Activated CD4-positive, alpha-beta memory T cell treated with anti-CD3 and anti-CD28 coated beads for 36 hours (primary cell): ENCODE data around the gene CREB3L1. TPM values are rescaled to one million over a fixed set of nuclear protein-coding genes. Genes with fewer than 3 reads are reported as not detected.
"Not testable (repeated sequence)": the region's sequence is repeated elsewhere in the genome, so short reads cannot be mapped to it uniquely, and the experiment has no call there.

Source experiments
- CTCF ChIA-PET: fragments of 350-600 bp; sonication (Branson Sonifier 250); formaldehyde crosslinking; loops from one replicate; lab custom pipeline; 2021; ENCODE audit warnings: antibody characterized with exemption, inconsistent platforms; lab: Charles Lee
- POLR2A ChIA-PET: fragments of 350-600 bp; sonication (Branson Sonifier 250); formaldehyde crosslinking; loops from one replicate; lab custom pipeline; 2021; ENCODE audit warnings: antibody characterized with exemption; lab: Charles Lee
- DNase-seq: peaks from one replicate; pipeline ENCODE4 v3.0.0-alpha.2; 2020
- H3K27ac Mint-ChIP-seq: one replicate; pipeline ENCODE4 v1.8.0; 2021; ENCODE audit warnings: mixed read lengths
- H3K27me3 Mint-ChIP-seq: one replicate; pipeline ENCODE4 v1.8.0; 2021; ENCODE audit warnings: mixed read lengths
- H3K36me3 Mint-ChIP-seq: one replicate; pipeline ENCODE4 v1.8.0; 2021; ENCODE audit warnings: mixed read lengths
- H3K4me1 Mint-ChIP-seq: one replicate; pipeline ENCODE4 v1.8.0; 2021; ENCODE audit warnings: low read depth, mixed read lengths
- H3K4me3 Mint-ChIP-seq: one replicate; pipeline ENCODE4 v1.8.0; 2021; ENCODE audit warnings: mild to moderate bottlenecking, mixed read lengths
- H3K9me3 Mint-ChIP-seq: one replicate; pipeline ENCODE4 v1.8.0; 2021; ENCODE audit warnings: mixed read lengths
- intact Hi-C: fragments of 100-400 bp; cut with micrococcal nuclease; formaldehyde crosslinking; loops from one replicate; pipeline ENCODE4 v1.15.1; 2023
- total RNA-seq, 2 experiments: library from RNA; stranded (reverse); gene quantifications; one replicate each; pipeline ENCODE4 v1.2.3, GENCODE V29; 2021

The CREB3L1 gene
- total RNA-seq, 2 experiments from 2014 or later, result not detected

DNA sequence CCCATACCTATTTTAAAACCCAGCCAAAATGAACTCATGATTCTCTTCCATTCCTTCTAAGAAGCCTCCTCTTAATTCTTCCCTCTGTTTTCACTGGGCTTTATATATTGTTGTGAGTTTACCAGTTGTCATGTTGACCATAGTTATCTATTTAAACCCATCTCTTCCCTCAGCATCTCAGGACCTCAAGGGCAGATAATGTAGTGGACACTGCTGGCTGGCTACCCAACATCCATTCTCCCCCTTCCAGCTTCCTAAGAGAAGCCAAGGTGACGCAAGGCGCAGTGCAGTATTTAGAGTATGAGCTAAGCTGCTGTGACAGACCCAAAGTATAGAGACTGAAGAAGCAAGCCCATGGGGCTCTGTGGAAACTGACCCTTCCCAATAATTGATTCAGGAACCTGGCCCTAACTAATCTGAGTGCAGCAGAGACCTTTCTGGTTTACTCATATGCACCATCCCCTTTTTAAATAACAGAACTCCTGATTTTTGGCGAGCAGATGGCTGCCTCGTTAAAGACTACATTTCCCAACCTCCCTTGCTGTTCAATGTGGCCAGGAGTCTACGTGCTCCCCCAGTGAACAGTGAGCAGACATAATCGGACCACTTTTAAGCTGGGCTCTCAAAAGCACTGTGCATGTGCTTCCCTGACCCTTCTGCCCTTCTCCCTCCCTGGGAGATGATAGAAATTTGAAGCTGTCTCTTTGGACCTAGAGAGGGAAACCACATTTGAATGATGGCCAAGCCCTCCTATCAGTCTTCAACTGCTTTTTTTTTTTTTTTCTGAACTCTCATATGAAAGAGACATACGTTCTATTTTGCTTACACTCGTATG is 28.1 kb upstream of the CREB3L1 start:
- Mint-ChIP-seq H3K36me3 (no peaks in the 10 kb centered on the region), H3K27ac (no peak overlapping the region), H3K27me3 (no peaks in the 10 kb centered on the region), H3K4me3 (no peak overlapping the region), H3K4me1 (peaks cover 8% of the 10 kb centered on the region), H3K9me3 (no peaks in the 10 kb centered on the region)
- intact Hi-C loops, result loop anchor here (10.0 kb wide), 2 partner anchors 285 to 365 kb away; partner anchors contain the start of genes ATG13 and HARBI1
- DNase-seq, result no peak
- ChIA-PET CTCF (interaction anchor here (1.0 to 19.7 kb wide), 4 partner anchors 10 to 65 kb away, joined by 3 to 479 read pairs (median 7); no protein-coding TSS in a partner anchor), POLR2A (no interaction called here)

DNA sequence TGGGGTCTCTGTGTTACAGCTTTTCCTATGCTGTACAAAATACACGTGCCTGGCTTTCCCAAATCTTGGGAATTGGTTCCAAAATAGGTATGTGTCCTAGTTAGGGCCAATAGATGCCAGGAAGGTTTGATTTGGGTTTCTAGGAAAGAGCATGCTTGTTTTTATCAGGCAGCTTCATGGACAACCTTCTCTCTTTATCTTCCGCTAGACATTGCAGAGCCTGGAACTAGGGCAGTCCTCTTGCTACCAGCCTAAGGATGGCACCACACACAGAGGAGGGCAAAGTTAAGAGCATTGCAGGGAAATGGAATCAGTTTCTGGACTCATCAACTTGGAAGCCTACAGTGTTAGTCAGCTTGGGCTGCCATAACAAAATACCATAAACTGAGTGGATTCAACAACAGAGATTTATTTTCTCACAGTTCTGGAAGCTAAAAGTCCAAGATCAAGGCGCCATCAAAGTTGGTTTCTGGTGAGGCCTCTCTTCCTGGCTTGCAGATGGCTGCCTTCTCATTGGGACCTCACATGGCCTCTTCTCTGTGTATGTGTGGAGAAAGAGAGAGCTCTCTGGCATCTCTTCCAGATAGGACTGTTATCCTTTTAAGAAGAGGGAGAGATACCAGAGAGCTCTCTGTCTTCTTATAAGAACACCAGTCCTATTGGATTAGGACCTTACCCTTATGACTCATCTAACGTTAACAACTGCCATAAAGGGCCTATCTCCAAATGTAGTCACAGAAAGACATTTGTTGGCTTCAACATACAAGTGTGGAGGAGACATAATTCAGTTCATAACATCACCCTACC is 27.3 kb upstream of the CREB3L1 start:
- intact Hi-C loops, result loop anchor here (10.0 kb wide), 2 partner anchors 285 to 365 kb away; partner anchors contain the start of genes ATG13 and HARBI1
- no peak overlapping the region for H3K4me3 Mint-ChIP-seq
- H3K4me1 Mint-ChIP-seq, result peaks cover 8% of the 10 kb centered on the region
- ChIA-PET CTCF (interaction anchor here (1.0 to 19.7 kb wide), 4 partner anchors 11 to 65 kb away, joined by 3 to 479 read pairs (median 7); no protein-coding TSS in a partner anchor), POLR2A (no interaction called here)
- no peaks in the 10 kb centered on the region for H3K36me3 Mint-ChIP-seq
- no peaks in the 10 kb centered on the region for H3K27me3 Mint-ChIP-seq
- no peak for DNase-seq
- no peaks in the 10 kb centered on the region for H3K9me3 Mint-ChIP-seq
- no peak overlapping the region for H3K27ac Mint-ChIP-seq

DNA sequence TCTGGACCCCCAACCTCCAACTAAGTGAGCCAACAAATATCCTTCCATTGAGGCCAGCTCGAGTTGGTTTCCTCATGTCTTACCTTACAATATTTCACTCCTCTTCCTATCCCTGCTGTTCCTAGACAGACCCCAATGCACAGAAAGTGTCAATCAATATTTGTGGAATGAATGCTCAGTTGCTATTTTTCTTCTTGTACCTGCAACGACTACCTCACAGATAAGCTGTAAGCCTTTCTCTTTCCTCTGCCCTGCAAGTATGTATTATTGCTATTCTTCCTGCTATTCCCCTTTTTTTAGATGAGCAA is 26.8 kb upstream of the CREB3L1 start:
- Mint-ChIP-seq H3K36me3 (no peaks in the 10 kb centered on the region), H3K9me3 (no peaks in the 10 kb centered on the region), H3K4me1 (peaks cover 8% of the 10 kb centered on the region), H3K27me3 (no peaks in the 10 kb centered on the region), H3K4me3 (no peak overlapping the region), H3K27ac (no peak overlapping the region)
- CTCF ChIA-PET, result interaction anchor here (1.4 to 19.7 kb wide), 2 partner anchors 11 to 64 kb away, joined by 6 to 479 read pairs; no protein-coding TSS in a partner anchor
- intact Hi-C loops, result no loop called here
- no peak for DNase-seq
- POLR2A ChIA-PET, result no interaction called here

DNA sequence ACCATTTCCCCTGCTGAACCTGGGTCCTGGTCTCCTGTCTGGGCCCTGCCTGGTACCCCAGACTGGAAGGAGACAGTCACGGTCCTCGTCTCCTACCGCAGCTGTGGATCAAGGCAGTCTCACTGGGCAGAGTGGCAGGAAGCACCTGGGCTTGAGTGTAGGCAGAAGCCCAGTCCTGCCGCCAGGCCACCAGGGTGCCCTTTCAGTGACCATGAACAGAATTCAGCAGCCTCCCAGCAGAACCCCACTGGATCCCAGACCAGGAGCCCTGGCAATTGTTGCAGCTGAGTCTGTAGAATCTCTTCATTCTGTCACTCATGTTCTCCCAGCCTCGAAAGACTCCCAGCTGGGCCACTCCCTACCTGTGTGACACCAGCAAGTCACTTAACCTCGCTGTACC is 25.5 kb upstream of the CREB3L1 start:
- ChIA-PET CTCF (interaction anchor here (19.7 kb wide), 1 partner anchor 63 kb away, joined by 479 read pairs; no protein-coding TSS in a partner anchor), POLR2A (no interaction called here)
- intact Hi-C loops, result no loop called here
- DNase-seq, result no peak
- no peaks in the 10 kb centered on the region for H3K36me3 Mint-ChIP-seq
- H3K9me3 Mint-ChIP-seq, result no peaks in the 10 kb centered on the region
- H3K4me3 Mint-ChIP-seq, result no peak overlapping the region
- H3K27ac Mint-ChIP-seq, result no peak overlapping the region
- H3K27me3 Mint-ChIP-seq, result no peaks in the 10 kb centered on the region
- peaks cover 8% of the 10 kb centered on the region for H3K4me1 Mint-ChIP-seq

DNA sequence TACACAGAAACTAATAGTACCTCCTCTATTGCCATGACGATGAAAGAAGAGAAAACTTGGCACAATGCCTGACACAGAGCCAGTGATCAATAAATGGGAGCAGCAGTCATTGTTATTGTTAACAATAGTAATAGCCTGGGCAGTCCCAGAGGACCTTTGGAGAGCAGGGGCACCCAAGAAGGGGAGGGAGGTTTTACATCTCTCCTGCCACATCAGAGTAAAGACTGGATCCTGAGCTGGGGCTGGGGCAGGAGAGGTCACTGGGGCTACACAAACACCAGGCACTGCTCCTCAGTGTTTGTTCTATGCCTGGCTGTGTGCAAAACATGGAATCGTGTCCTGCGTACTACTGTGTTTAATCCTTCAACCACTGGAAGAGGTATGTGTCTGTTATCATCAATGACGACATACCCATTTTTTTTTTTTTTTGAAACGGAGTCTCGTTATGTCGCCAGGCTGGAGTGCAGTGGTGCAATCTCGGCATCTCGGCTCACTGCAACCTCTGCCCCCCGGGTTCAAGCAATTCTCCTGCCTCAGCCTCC is 25.0 kb upstream of the CREB3L1 start:
- H3K4me3 Mint-ChIP-seq, result no peak overlapping the region
- no peak for DNase-seq
- peaks cover 8% of the 10 kb centered on the region for H3K4me1 Mint-ChIP-seq
- POLR2A ChIA-PET, result no interaction called here
- H3K9me3 Mint-ChIP-seq, result no peaks in the 10 kb centered on the region
- intact Hi-C loops, result no loop called here
- no peaks in the 10 kb centered on the region for H3K27me3 Mint-ChIP-seq
- no peaks in the 10 kb centered on the region for H3K36me3 Mint-ChIP-seq
- no peak overlapping the region for H3K27ac Mint-ChIP-seq
- CTCF ChIA-PET, result interaction anchor here (0.7 to 19.7 kb wide), 2 partner anchors 62 to 126 kb away, joined by 3 to 479 read pairs; no protein-coding TSS in a partner anchor

DNA sequence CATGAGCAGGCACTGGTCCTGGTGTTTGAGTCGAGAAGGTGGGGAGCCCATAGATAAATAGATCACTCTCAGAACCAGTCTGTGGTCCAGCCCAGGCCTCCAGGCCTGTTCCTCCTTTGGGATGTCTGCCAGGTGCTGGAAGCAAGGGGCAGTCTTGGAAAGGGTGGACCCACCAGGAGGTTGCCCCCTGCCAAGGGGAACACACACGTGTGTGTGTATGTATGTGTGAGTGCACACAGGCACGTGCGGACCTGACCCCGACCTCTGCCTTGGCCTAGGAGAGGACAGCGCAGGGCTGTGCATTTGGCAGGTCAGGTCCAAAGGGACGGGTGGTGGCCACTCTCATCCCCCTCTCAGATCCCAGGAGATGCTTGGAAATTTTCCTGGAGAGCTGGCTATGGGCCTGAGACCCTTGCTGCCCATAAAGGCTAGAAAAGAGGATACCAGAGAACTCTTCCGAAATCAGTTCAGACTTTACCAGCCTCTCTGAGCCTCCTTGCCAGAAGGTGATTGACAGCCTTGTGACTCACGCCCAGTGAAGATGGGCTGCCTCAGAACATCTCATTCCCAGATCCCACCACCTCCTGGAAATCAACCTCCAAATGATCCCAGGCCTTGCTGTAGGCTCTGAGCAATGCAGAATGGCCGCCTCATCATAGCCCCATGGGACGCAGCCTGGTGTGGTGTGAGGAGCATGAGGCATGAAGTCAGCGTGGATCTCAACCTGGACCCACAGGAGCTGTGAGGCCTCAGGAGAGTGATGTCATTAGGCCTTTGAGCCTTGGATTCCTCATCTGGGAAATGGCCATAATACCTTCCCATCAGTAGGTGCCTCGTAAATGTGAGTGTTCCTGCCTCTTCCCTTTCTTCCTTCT is 24.0 kb upstream of the CREB3L1 start:
- H3K27ac Mint-ChIP-seq, result no peak overlapping the region
- no peaks in the 10 kb centered on the region for H3K9me3 Mint-ChIP-seq
- intact Hi-C loops, result no loop called here
- no peaks in the 10 kb centered on the region for H3K36me3 Mint-ChIP-seq
- H3K4me1 Mint-ChIP-seq, result peaks cover 7% of the 10 kb centered on the region
- H3K27me3 Mint-ChIP-seq, result no peaks in the 10 kb centered on the region
- POLR2A ChIA-PET, result no interaction called here
- CTCF ChIA-PET, result interaction anchor here (0.7 kb wide), 1 partner anchor 127 kb away, joined by 3 read pairs; no protein-coding TSS in a partner anchor
- H3K4me3 Mint-ChIP-seq, result no peak overlapping the region
- no peak for DNase-seq

DNA sequence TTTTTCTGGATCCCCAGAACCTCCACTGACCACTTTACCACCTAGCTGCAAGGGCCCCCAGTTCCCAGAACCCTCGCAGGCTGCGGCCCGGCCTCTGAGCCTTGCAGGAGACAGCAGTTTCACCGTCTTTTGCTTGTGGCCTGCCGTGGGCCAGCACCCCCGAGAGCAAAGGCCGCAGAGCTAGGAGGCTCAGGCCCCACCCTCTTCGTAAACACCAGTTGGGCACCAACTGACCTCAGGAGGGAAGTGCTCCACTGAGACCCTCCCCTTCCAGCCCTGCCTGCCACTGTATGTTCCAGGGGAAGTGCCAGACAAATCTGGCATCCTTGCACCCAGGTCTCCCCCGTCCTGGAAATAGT is 23.4 kb upstream of the CREB3L1 start:
- H3K36me3 Mint-ChIP-seq, result no peaks in the 10 kb centered on the region
- no peaks in the 10 kb centered on the region for H3K27me3 Mint-ChIP-seq
- ChIA-PET CTCF (no interaction called here), POLR2A (no interaction called here)
- peaks cover under 1% of the 10 kb centered on the region for H3K4me1 Mint-ChIP-seq
- no peak overlapping the region for H3K27ac Mint-ChIP-seq
- DNase-seq, result no peak
- H3K9me3 Mint-ChIP-seq, result no peaks in the 10 kb centered on the region
- intact Hi-C loops, result no loop called here
- no peak overlapping the region for H3K4me3 Mint-ChIP-seq

DNA sequence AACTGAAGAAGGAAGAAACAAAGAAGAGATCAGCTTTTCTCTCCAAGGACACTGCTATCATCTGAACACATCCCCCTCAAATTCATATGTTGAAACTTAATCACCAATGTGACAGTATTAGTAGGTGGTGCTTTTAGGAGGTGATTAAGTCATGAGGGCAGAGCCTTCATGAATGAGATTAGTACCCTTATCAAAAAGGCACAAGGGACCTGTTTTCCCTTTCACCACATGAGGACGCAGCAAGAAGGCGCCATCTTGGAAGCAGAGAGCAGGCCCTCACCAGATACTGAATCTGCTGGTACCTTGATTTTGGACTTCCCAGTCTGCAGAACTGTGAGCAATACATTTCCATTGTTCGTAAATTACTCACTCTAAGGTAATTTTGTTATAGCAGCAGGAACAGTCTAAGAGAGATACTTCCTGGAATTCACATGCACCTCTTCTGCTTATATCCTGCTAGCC is 20.9 kb upstream of the CREB3L1 start:
- H3K36me3 Mint-ChIP-seq, result no peaks in the 10 kb centered on the region
- no peaks in the 10 kb centered on the region for H3K27me3 Mint-ChIP-seq
- no peak overlapping the region for H3K27ac Mint-ChIP-seq
- no peaks in the 10 kb centered on the region for H3K9me3 Mint-ChIP-seq
- no peak for DNase-seq
- intact Hi-C loops, result no loop called here
- POLR2A ChIA-PET, result no interaction called here
- H3K4me3 Mint-ChIP-seq, result no peak overlapping the region
- H3K4me1 Mint-ChIP-seq, result no peaks in the 10 kb centered on the region
- CTCF ChIA-PET, result interaction anchor here (0.9 to 1.0 kb wide), 2 partner anchors 53 to 57 kb away, joined by 4 read pairs; no protein-coding TSS in a partner anchor

DNA sequence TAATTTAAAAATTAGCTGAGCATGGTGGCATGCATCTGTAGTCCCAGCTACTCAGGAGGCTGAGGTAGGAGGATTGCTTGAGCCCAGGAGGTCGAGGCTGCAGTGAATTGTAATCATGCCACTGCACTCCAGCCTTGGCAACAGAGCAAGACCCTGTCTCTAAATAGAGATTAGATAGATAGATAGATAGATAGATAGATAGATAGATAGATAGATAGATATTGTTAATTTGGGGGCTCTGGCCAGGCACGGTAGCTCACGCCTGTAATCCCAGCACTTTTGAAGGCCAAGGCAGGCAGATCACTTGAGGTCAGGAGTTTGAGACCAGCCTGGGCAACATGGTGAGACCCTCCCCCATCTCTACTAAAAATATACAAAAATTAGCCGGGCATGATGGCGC is 18.1 kb upstream of the CREB3L1 start:
- intact Hi-C loops, H3K4me1 Mint-ChIP-seq, H3K27ac Mint-ChIP-seq, H3K9me3 Mint-ChIP-seq, H3K4me3 Mint-ChIP-seq, H3K36me3 Mint-ChIP-seq, H3K27me3 Mint-ChIP-seq, DNase-seq, POLR2A ChIA-PET: not testable (repeated sequence)
- CTCF ChIA-PET, result interaction anchor here (1.6 to 1.8 kb wide), 2 partner anchors 20 to 50 kb away, joined by 5 read pairs; no protein-coding TSS in a partner anchor

DNA sequence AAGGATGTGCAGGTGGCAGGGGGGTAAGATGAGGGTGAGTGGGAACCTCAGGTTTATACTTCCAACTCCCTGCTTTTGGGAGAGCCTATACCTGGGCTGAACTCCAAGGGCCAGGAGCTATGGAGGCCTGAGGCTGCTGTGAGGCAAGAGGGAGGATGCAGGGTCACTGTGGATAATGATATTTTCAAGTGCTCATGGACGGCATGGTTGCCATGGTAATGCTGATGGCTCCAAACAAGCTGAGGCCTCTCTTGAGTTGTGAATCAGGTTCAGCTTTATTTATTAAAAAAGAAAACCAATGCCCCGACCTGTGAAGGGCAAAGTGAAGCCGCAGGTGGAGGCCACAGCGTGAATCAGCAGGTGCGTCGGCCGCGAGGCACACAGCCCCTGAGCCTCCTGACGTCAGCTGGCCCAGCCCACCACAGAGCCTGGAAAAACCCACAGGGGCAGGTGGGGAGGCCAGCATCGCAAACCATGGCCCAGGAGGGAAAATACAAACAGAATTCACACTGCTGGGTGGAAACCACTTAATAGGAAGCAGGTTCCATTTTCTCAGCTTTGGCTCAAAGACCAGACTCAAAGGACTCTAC is 17.4 kb upstream of the CREB3L1 start:
- H3K27me3 Mint-ChIP-seq, result no peaks in the 10 kb centered on the region
- no peaks in the 10 kb centered on the region for H3K4me1 Mint-ChIP-seq
- ChIA-PET CTCF (interaction anchor here (1.6 to 1.8 kb wide), 2 partner anchors 21 to 49 kb away, joined by 5 read pairs; no protein-coding TSS in a partner anchor), POLR2A (no interaction called here)
- intact Hi-C loops, result no loop called here
- DNase-seq, result no peak
- H3K36me3 Mint-ChIP-seq, result no peaks in the 10 kb centered on the region
- no peak overlapping the region for H3K4me3 Mint-ChIP-seq
- no peaks in the 10 kb centered on the region for H3K9me3 Mint-ChIP-seq
- H3K27ac Mint-ChIP-seq, result no peak overlapping the region

DNA sequence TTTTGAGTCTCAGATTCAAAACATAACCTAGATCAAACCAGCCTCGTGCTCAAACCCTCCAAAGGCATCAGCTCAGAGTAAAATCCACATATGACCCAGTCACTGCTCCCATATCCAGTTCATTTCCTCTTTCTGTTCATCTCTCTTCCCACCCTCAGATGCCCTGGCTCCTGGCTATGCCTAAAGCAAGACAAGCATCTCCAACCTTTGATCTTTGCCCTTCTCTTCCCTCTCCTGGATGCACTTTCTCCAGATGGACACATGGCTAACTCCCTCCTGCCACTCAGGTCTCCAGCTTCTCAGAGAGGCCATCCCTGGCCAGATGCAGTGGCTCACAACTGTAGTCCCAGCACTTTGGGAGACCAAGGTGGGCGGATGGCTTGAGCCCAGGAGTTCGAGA is 14.3 kb upstream of the CREB3L1 start:
- Mint-ChIP-seq H3K4me1 (no peaks in the 10 kb centered on the region), H3K9me3 (no peaks in the 10 kb centered on the region), H3K36me3 (no peaks in the 10 kb centered on the region), H3K27me3 (peaks cover 3% of the 10 kb centered on the region), H3K4me3 (no peak overlapping the region), H3K27ac (no peak overlapping the region)
- intact Hi-C loops, result no loop called here
- DNase-seq, result no peak
- CTCF ChIA-PET, result interaction anchor here (1.1 kb wide), 1 partner anchor 45 kb away, joined by 3 read pairs; no protein-coding TSS in a partner anchor
- POLR2A ChIA-PET, result no interaction called here
